PFSK-1 (cell line): ENCODE measurements around the gene MSL1.

Source experiments
- FOXP2 ChIP-seq: optimal IDR thresholded peaks from 2 replicates; pipeline ENCODE3; 2011; ENCODE audit warnings: borderline replicate concordance, control low read depth, inconsistent platforms; ENCODE audit not compliant: insufficient read depth; ENCODE audit errors: extremely low read length, extremely low read depth
- POLR2AphosphoS5 ChIP-seq: IDR thresholded peaks from 2 replicates; pipeline ENCODE4 v1.6.1; 2012; ENCODE audit warnings: low read depth, mild to moderate bottlenecking, control low read depth, low read length, moderate library complexity
- REST ChIP-seq, 2 experiments: IDR thresholded peaks; 2 replicates each; pipeline versions ENCODE4 v1.6.1 to v1.8.0; 2011 to 2012; ENCODE audit warnings: low read depth in 2 of 2, low read length in 2 of 2, control low read depth in 1 of 2, inconsistent platforms in 1 of 2, mild to moderate bottlenecking in 1 of 2, moderate library complexity in 1 of 2; ENCODE audit not compliant: insufficient read depth in 1 of 2
- SIN3A ChIP-seq: IDR thresholded peaks from 2 replicates; pipeline ENCODE4 v1.6.1; 2012; ENCODE audit warnings: mild to moderate bottlenecking, low read length, moderate library complexity, borderline replicate concordance; ENCODE audit not compliant: insufficient read depth
- TAF1 ChIP-seq: IDR thresholded peaks from 2 replicates; pipeline ENCODE4 v1.6.1; 2012; ENCODE audit warnings: low read length, control low read depth, borderline replicate concordance; ENCODE audit not compliant: insufficient read depth

GRCh38 chr17:40112718-40113109 lies 9.1 kb upstream of the MSL1 start:
- TF ChIP-seq REST (IDR thresholded peaks at IDR 0.05; ENCODE audit: insufficient read depth in 1 of 2, low read depth in 2 of 2, low read length in 2 of 2) (no peak), TAF1 (no peak), SIN3A (no peak), POLR2AphosphoS5 (no peak), FOXP2 (no peak)
